ENCODE measurements around the gene CEP164.
A peak's percentile ranks its signal among the peaks of the same experiment; 100 is the strongest.

CEP164 gene

GRCh38 chr11:117431436-117431835 is 103.8 kb downstream of the CEP164 start:
- FAIRE-seq (no peak), DNase-seq (ENCODE audit: insufficient read length, low spot score) (no peak)
- no peak for TF ChIP-seq POU2F2 (IDR thresholded peaks at IDR 0.05; ENCODE audit: low read depth, low read length)
- TF ChIP-seq TAF1 (IDR thresholded peaks at IDR 0.05; ENCODE audit: low read depth, low read length) = no peak
- no peak for TF ChIP-seq PAX5 (IDR thresholded peaks at IDR 0.05; ENCODE audit: insufficient read depth, low read length, severe bottlenecking)
- no peak for TF ChIP-seq SPI1 (IDR thresholded peaks at IDR 0.05; ENCODE audit: low read depth, low read length)
- no peak for TF ChIP-seq POLR2A (IDR thresholded peaks at IDR 0.05; ENCODE audit: low read depth, low read length)
- no peak for TF ChIP-seq POLR2AphosphoS5 (IDR thresholded peaks at IDR 0.05; ENCODE audit: low read depth, low read length)

- FAIRE-seq = no peak
- TF ChIP-seq POLR2AphosphoS5 (IDR thresholded peaks at IDR 0.05; ENCODE audit: low read depth, low read length) = no peak
- no peak for TF ChIP-seq POLR2A (IDR thresholded peaks at IDR 0.05; ENCODE audit: low read depth, low read length)
- peak; percentile 75 for TF ChIP-seq SPI1 (IDR thresholded peaks at IDR 0.05; ENCODE audit: low read depth, low read length)
Observed at GRCh38 chr11:117433717-117434116, 106.1 kb downstream of the CEP164 start.

GRCh38 chr11:117434481-117434880 is 106.8 kb downstream of the CEP164 start:
- TF ChIP-seq SPI1 (IDR thresholded peaks at IDR 0.05; ENCODE audit: low read depth, low read length) (no peak), POLR2A (IDR thresholded peaks at IDR 0.05; ENCODE audit: low read depth, low read length) (no peak), PAX5 (IDR thresholded peaks at IDR 0.05; ENCODE audit: insufficient read depth, low read length, severe bottlenecking) (no peak), TAF1 (IDR thresholded peaks at IDR 0.05; ENCODE audit: low read depth, low read length) (no peak), POLR2AphosphoS5 (IDR thresholded peaks at IDR 0.05; ENCODE audit: low read depth, low read length) (no peak), POU2F2 (IDR thresholded peaks at IDR 0.05; ENCODE audit: low read depth, low read length) (no peak)
- DNase-seq (ENCODE audit: insufficient read length, low spot score) = no peak
- no peak for FAIRE-seq

More at GRCh38 chr11:117433717-117434116, 106.1 kb downstream of the CEP164 start:
- no peak for DNase-seq (ENCODE audit: insufficient read length, low spot score)

GRCh38 chr11:117435326-117435725 is 107.7 kb downstream of the CEP164 start:
- TF ChIP-seq SPI1 (IDR thresholded peaks at IDR 0.05; ENCODE audit: low read depth, low read length) (peak; percentile 73), POLR2AphosphoS5 (IDR thresholded peaks at IDR 0.05; ENCODE audit: low read depth, low read length) (no peak), POU2F2 (IDR thresholded peaks at IDR 0.05; ENCODE audit: low read depth, low read length) (no peak), POLR2A (IDR thresholded peaks at IDR 0.05; ENCODE audit: low read depth, low read length) (no peak), TAF1 (IDR thresholded peaks at IDR 0.05; ENCODE audit: low read depth, low read length) (no peak)
- FAIRE-seq = peak; percentile 48
- no peak for DNase-seq (ENCODE audit: insufficient read length, low spot score)

- FAIRE-seq (no peak), DNase-seq (ENCODE audit: insufficient read length, low spot score) (no peak)
Observed at GRCh38 chr11:117437041-117437790, 109.6 kb downstream of the CEP164 start.

GRCh38 chr11:117437791-117438130 is 110.1 kb downstream of the CEP164 start:
- TF ChIP-seq SPI1 (IDR thresholded peaks at IDR 0.05; ENCODE audit: low read depth, low read length) = no peak
- DNase-seq (ENCODE audit: insufficient read length, low spot score) (no peak), FAIRE-seq (no peak)

More at GRCh38 chr11:117437041-117437790, 109.6 kb downstream of the CEP164 start:
- TF ChIP-seq POLR2AphosphoS5 (IDR thresholded peaks at IDR 0.05; ENCODE audit: low read depth, low read length) (no peak), TAF1 (IDR thresholded peaks at IDR 0.05; ENCODE audit: low read depth, low read length) (no peak), POLR2A (IDR thresholded peaks at IDR 0.05; ENCODE audit: low read depth, low read length) (no peak), POU2F2 (IDR thresholded peaks at IDR 0.05; ENCODE audit: low read depth, low read length) (no peak), PAX5 (IDR thresholded peaks at IDR 0.05; ENCODE audit: insufficient read depth, low read length, severe bottlenecking) (no peak), SPI1 (IDR thresholded peaks at IDR 0.05; ENCODE audit: low read depth, low read length) (no peak)

GRCh38 chr11:117438371-117439000 is 110.8 kb downstream of the CEP164 start:
- FAIRE-seq (no peak), DNase-seq (ENCODE audit: insufficient read length, low spot score) (no peak)
- TF ChIP-seq TAF1 (IDR thresholded peaks at IDR 0.05; ENCODE audit: low read depth, low read length) (no peak), POLR2AphosphoS5 (IDR thresholded peaks at IDR 0.05; ENCODE audit: low read depth, low read length) (no peak), POU2F2 (IDR thresholded peaks at IDR 0.05; ENCODE audit: low read depth, low read length) (no peak), SPI1 (IDR thresholded peaks at IDR 0.05; ENCODE audit: low read depth, low read length) (no peak)

GRCh38 chr11:117439256-117439655 is 111.6 kb downstream of the CEP164 start:
- no peak for TF ChIP-seq PAX5 (IDR thresholded peaks at IDR 0.05; ENCODE audit: insufficient read depth, low read length, severe bottlenecking)
- TF ChIP-seq POLR2AphosphoS5 (IDR thresholded peaks at IDR 0.05; ENCODE audit: low read depth, low read length) = no peak
- no peak for TF ChIP-seq SPI1 (IDR thresholded peaks at IDR 0.05; ENCODE audit: low read depth, low read length)
- TF ChIP-seq TAF1 (IDR thresholded peaks at IDR 0.05; ENCODE audit: low read depth, low read length) = no peak
- no peak for TF ChIP-seq POLR2A (IDR thresholded peaks at IDR 0.05; ENCODE audit: low read depth, low read length)
- TF ChIP-seq POU2F2 (IDR thresholded peaks at IDR 0.05; ENCODE audit: low read depth, low read length) = no peak
- no peak for DNase-seq (ENCODE audit: insufficient read length, low spot score)
- no peak for FAIRE-seq

GRCh38 chr11:117440258-117440657 is 112.6 kb downstream of the CEP164 start:
- no peak for FAIRE-seq
- no peak for TF ChIP-seq POLR2AphosphoS5 (IDR thresholded peaks at IDR 0.05; ENCODE audit: low read depth, low read length)
- no peak for TF ChIP-seq POLR2A (IDR thresholded peaks at IDR 0.05; ENCODE audit: low read depth, low read length)
- no peak for TF ChIP-seq TAF1 (IDR thresholded peaks at IDR 0.05; ENCODE audit: low read depth, low read length)
- no peak for TF ChIP-seq PAX5 (IDR thresholded peaks at IDR 0.05; ENCODE audit: insufficient read depth, low read length, severe bottlenecking)

More at GRCh38 chr11:117440258-117440657, 112.6 kb downstream of the CEP164 start:
- no peak for DNase-seq (ENCODE audit: insufficient read length, low spot score)

Data from GM12891 (cell line).